COLO829 (cell line): ENCODE measurements around the gene ITGB1.
"Not testable (repeated sequence)": the region's sequence is repeated elsewhere in the genome, so short reads cannot be mapped to it uniquely, and the experiment has no call there.

Source experiments
- DNase-seq: peaks from one replicate; pipeline ENCODE4 v3.0.0; 2012; ENCODE audit warnings: low spot score

Gene ITGB1

GRCh38 chr10:32937911-32938424, 20.1 kb downstream of the ITGB1 start:
- DNase-seq, result no peak

DNA sequence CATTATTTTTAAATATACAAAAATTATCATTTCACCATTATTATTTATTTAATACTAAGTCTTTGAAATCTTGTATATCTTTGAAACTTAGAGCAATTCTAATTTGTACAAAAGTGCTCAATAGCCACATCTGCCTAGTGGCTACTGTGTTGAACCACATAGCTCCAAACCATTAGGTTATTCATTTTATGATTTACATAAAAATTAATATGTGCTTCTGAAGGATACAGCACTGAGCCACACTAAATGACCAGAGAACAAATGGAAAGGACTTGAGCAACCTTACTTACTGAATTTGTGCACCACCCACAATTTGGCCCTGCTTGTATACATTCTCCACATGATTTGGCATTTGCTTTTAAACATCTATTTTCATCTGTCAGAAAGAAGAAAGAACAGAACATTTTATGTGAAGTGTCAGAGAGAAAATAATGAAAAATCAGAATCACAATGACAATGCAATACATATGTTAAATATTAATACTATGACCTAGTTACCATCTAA, 25.8 kb downstream of the ITGB1 start:
- DNase-seq, result no peak

- no peak for DNase-seq
Measured at GRCh38 chr10:32931593-32931992, 26.4 kb downstream of the ITGB1 start.

DNA sequence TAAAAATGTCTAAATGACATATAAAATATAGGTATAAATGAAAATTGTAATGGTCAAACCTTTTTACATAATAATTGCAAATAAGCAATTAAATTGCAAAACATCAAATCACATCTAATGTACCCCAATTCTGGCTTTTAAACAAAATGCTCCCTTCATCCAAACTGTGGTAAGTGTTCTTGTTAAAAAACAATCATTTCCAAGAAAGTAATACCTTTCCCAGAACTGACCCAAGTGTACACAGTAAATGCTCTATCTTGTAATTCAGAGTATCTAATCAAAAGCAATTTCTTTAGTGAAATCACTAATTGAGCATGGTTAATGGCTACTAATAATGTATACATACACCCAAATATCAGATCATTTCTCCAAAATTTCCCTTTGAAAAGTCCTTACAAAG, 28.0 kb downstream of the ITGB1 start:
- no peak for DNase-seq

GRCh38 chr10:32929634-32930033, 28.4 kb downstream of the ITGB1 start:
- no peak for DNase-seq

DNA sequence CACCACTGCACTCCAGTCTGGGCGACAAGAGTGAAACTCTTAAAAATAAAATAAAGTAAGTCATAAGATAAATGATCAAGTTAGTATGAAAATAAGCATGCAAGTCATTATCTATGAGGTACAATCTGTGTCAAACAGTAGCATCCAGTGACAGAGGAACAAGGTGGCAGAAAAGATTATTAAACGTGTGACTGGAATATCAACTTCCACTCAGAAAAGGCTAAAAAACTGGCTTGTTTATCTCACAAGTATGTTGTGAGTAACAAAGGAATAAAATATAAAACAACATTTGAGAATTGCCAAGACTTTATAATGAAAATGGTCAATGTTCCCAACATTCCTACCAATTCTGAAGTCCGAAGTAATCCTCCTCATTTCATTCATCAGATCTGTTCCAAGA, 30.3 kb downstream of the ITGB1 start:
- DNase-seq, result no peak

DNA sequence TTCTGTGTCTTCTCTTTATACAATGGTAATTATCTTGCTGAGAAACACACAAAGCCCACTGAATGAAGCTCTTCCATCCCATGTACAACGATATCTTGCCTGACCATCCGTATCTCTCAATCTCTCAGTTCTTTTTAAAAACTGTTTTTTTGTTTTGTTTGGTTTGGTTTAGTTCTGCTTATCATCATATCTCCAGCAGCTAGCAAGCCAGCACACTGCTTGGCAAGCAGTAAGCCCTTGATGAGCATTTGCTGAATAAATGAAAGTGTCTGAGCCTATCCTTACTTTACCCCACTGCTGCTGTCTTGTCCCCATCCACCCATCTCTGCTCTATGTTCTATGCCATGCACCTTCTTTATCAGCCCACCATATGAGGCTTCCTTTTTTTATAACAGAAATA, 34.2 kb downstream of the ITGB1 start:
- DNase-seq, result no peak

DNA sequence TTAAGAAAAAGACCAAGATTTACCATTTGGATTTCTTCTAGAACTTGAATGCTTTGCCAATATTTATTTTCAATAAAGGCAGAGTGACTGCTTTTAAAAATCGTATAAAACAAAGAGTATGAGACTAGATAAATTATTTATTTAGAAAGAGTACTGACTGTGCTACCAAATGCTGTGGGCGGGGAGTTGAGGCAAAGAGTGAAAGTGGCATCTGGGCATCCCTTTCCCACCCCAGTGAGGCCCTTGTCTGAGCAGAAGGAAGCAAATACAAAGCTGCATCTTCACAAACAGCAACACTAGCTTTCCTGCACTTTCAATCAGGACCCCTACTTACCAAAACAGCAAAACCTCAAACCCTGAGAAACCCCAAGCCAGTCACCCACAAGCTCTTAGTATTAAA, 34.9 kb downstream of the ITGB1 start:
- no peak for DNase-seq

DNA sequence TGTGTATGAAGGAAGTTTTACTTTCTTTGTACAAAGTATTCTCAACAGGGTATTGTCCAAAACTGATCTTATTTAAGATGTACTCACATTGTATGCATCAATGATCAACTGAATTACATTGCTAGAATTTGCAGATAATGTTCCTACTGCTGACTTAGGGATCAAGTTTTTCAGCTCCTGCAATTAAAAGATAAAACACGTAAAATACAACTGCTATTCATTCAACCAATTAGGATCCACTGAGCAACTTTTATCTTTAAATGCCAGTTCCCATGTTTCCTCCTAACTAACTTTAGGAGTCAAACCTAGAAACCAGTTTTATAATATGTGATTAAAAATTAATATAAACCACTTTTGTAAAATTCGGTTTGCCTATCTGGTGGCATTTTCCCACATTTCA, 35.9 kb downstream of the ITGB1 start:
- DNase-seq, result no peak

GRCh38 chr10:32917817-32918216, 40.2 kb downstream of the ITGB1 start:
- not testable (repeated sequence) for DNase-seq

GRCh38 chr10:32911285-32912016, 46.6 kb downstream of the ITGB1 start:
- DNase-seq, result no peak

DNA sequence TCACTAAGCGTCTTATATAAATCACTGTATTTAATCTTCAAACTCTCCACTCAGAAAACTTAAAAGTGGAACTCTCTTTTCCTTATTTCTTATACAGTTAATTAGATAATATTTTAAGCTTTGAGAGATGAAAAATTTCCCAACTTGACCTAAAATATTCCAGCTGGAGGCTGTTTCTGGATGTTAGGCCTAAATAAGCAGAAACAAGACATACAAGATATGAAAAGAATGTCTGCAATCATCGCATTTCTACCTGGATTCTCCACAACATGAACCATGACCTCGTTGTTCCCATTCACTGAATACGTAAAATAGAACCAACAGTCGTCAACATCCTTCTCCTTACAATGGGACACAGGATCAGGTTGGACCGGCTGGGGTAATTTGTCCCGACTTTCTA, 48.1 kb downstream of the ITGB1 start:
- not testable (repeated sequence) for DNase-seq

- no peak for DNase-seq
Measured at GRCh38 chr10:32909456-32909855, 48.6 kb downstream of the ITGB1 start.

DNA sequence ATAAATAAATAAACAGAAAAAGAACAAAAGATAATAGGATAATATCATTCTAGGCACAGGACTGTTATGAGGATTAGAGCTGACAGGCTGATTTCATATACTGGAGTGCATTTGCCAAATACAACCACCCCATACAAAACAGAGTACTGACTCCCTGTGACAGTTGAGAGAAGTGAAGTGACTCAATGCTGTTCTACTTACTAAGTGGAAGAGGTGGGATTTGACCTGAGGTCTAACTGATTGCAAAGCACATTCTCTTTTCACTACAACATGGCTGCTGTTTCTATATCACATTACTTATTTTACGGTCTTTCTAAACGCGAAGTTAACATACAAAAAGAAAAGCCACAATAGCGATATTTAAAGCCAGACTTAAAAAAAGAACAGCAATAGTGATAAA, 51.4 kb downstream of the ITGB1 start:
- DNase-seq, result no peak

- no peak for DNase-seq
Measured at GRCh38 chr10:32905466-32905865, 52.6 kb downstream of the ITGB1 start.

- no peak for DNase-seq
Measured at GRCh38 chr10:32901815-32902214, 56.2 kb downstream of the ITGB1 start.

DNA sequence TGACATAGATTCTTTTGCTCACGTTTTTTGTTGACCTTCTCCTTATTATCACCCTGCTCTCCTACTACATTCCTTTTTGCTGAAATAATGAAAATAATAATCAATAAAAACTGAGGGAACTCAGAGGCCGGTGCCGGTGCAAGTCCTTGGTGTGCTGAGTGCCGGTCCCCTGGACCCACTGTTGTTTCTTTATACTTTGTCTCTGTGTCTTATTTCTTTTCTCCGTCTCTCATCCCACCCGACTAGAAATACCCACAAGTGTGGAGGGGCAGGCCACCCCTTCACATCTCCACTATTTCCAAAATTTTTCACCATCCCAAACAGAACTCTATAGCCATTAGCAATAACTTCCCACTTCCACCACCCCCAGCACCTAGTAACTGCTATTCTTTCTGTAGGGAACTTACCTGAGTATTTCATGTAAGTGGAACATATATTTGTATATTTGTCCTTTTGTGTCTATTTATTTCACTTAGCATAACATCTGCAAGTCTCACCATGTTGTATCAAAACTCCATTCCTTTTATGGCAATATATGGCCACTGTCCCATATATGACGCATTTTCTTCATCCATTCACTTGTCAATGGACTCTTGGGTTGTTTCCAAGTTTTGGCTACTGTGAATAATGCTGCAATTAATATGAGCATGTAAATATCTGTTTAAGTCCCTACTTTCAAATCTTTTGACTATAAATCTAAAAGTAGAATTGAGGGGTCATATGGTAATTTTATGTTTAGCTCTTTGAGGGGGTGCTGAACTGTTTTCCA, 62.6 kb downstream of the ITGB1 start:
- not testable (repeated sequence) for DNase-seq

GRCh38 chr10:32893916-32894664, 63.9 kb downstream of the ITGB1 start:
- no peak for DNase-seq

GRCh38 chr10:32893434-32893833, 64.6 kb downstream of the ITGB1 start:
- no peak for DNase-seq

DNA sequence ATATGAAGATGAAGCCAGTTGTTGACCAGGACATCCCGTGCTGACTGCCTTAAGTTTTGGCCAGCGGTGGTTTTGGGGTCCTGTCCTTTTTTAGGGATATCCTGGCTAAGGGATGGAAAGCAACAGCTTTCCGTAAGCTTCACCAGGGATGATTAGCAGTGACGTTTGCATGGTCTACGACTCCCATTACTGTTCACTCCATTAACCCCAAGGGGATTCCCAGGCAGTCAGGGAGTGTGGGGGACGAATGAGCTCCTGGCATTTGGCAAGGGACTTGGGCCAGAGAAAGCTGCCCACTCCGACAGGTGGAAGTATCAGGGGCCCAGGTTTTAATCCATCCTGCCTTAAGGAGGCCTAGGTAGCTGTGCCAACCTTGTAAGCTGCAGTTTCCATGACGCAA, 66.8 kb downstream of the ITGB1 start:
- no peak for DNase-seq

GRCh38 chr10:32890444-32890843, 67.6 kb downstream of the ITGB1 start:
- DNase-seq, result no peak

DNA sequence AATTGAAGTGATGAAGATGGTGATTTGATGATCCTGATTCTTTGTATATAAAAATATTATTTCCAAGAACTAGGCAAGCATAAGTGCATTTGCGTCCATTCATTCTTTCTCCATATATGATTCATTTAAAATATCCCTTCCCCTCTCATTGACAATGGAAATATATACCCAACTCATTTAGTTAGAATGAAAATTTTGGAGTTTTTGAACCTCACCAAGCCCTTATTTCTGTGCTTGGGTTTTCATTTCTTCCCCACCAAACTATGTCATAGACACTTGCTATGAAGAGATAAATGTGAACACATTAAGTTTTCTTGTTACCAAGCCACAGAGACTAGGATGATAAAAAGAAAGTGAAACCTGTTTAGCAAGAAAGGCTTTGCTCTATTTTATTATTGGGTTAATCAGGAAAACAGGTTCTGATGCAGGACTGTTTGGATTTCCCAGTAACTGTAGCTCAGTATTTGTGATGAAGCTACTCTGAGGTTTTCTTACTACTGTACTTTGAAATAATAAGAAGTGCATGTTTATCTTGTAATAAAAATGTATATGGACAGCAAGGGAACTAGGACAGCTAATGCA, 68.3 kb downstream of the ITGB1 start:
- DNase-seq, result no peak
